NCI-H2107 (cell line): Measurements from ENCODE around the gene ACLY.

Experiments used
- DNase-seq: peaks from one replicate; lab custom pipeline; 2025; lab: John Stamatoyannopoulos, UW

ACLY gene

DNA sequence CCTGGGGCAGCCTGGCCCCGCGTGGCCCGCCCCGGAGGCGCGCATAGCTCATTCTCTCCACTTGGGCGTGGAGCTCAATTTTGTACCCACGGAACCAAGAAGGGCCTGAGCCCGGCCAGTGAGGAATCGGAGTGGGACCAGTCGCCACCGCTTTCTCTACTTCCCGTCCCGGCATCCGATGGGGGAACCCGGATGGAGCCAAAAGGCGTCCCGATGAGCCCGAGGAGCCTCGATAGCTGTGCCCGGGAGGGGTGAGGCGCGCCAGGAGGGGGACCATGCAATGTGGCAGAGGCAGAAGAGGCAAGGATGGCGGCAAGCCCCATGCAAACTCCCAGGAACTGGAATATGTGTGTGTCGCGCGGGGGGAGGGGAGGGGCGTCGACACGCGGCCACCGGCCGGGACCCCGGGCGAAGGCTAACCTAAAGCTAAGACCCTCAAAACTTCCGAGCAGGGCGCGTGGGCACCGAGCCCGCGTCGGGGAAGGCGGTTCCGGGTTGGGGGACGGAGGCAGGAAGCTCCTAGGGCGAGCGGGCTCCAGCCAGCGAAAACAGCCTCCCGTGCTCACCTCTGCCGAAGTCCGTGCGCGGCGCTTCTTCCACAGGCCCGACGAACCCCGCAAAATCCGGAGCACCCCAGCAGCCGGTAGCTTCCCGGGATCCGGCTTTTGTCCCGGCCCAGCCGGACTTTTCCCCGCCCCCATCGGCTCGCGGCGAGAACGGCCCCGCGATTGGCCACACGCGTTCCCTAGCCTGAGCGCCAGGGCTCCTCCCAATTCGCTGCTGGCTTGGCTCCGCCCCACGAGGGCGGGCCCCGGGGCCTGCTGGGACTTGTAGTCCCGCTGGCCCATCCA is at the start of gene ACLY:
Gene ACLY (minus strand): TSS at position 638 of the 851 bp plus-strand sequence. CDS start 5,078 bp downstream, outside the sequence.
- peak; percentile 95 for DNase-seq

DNA sequence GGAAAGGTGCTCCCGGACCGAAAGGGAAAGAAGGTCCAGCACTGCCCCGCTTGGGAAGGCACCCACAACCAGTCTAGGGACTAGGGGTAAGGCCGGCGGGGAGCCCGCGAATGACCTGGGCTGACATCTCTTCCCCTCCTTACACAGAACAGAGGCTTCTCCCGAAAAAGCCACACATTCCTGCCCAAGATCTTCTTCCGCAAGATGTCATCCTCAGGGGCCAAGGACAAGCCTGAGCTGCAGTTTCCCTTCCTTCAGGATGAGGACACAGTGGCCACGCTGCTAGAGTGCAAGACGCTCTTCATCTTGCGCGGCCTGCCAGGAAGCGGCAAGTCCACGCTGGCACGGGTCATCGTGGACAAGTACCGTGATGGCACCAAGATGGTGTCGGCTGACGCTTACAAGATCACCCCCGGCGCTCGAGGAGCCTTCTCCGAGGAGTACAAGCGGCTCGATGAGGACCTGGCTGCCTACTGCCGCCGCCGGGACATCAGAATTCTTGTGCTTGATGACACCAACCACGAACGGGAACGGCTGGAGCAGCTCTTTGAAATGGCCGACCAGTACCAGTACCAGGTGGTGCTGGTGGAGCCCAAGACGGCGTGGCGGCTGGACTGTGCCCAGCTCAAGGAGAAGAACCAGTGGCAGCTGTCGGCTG is 49.3 kb upstream of the ACLY start:
- no peak for DNase-seq

DNA sequence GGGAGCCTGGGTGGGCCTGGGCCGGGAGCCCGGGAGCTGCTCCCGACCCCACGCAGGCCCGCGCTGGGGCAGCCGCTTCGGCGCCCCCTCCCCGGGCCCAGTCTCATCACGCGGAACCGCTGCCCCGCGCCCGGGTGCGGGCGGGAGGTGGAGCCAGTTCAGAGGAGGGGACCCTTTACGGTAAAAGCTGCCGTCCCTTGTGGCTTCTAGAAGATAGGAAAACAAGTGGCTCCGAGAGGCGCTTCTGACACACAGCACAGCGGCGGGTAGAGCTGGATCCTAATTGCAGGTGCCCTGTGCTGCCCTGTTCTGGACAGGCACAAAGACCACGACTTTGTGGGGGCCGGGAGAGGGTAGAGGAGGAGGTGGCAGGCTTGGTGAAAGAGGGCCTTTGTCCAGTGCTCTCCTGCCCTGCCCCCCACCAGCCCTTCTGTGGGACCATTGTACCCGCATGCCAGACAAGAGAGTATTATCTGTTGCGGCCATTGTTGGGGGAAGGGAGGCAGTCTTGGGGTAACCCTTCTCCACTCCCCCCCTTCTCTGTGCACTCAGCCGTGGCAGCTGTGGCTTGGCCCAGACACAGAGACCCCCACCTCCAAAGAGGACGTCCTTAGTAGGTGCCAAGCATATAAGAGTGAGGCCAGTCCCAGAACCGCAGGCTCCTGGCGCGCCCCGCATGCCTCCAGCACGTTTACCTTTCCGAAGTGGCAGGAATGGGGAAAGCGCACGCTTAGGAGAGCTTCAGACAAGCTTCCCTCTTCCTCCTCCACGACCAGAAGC is 48.6 kb upstream of the ACLY start:
- DNase-seq: no peak

GRCh38 chr17:41966463-41967140 is 47.9 kb upstream of the ACLY start, which contains the start of gene CNP:
TSS of gene CNP (plus strand) at chr17:41966795. CDS start at chr17:41966885, 90 bp downstream.
- peak; percentile 81 for DNase-seq

GRCh38 chr17:41965694-41966462 is 47.1 kb upstream of the ACLY start:
- DNase-seq: peak; percentile 92

GRCh38 chr17:41962768-41963434 is 44.1 kb upstream of the ACLY start:
- peak; percentile 61 for DNase-seq

DNA sequence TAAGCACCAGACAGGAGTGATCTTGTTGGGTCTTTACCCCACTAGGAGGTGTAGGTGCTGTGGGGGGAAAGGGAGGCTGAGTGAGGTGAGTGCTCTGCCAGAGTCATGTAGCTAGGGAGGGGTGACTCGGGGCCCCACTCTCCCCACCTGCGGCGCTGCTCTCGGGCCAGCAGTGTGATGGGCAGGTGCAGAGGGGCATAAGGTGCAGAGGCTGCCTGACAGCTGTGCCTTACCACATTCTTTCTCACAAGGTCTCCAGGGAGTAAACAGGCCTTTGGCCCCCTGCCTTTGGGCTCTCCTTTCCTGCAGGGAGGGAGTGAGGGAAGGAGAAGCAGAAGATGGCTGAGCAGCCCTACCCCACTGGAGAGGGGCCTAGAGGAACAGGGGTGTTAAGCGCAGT is 43.4 kb upstream of the ACLY start:
- DNase-seq: no peak

DNA sequence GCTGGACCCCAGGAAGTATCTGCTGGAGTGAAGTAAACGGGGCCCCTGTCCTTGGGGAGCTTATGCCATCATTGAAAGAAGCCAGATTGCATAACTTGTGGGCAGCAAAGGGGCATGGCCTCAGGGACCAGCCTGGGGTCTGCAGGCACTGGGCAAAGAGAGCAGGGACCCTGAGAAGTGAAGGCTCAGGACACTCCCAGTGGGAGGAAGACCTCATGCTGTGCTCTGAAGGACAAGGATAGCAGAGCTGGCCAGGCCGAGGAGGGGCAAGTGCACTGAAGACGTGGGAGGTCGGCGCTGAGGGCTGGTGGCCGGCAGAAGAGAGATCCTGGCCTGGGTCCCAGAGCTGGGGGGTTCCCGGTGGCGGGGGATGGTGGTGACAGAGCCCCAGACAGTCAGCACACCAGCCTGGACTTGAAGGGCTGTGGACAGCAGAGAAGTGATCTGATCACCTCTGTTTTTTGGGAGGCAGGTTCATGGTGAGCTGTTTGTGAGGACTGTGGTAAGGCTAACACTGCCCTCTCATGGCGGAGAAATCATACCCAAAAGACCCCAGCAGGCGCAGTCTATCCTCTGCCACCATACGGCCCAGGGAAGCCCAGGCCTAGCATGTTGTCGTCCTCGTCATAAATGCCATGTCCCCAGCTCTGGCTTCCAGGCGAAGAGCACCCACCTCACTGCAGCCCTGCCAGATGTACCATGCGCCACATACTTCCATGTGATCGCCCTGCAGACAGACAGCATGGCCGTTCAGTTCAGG is 40.8 kb upstream of the ACLY start:
- DNase-seq: no peak

DNA sequence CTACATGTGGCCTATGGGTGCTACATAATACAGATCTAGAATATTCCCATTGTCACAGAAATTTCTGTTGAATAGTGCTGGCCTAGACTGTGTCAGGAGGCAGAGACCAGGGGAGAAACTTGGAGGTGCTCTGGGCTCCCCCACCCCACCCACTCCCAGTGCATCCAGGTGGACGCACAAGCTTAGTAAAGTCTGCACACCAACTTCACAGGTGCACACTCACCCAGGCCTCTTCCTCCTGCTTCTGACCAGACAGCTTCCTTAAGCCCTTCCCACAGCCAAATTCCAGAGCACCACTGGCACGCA is 40.2 kb upstream of the ACLY start:
- DNase-seq: no peak

DNA sequence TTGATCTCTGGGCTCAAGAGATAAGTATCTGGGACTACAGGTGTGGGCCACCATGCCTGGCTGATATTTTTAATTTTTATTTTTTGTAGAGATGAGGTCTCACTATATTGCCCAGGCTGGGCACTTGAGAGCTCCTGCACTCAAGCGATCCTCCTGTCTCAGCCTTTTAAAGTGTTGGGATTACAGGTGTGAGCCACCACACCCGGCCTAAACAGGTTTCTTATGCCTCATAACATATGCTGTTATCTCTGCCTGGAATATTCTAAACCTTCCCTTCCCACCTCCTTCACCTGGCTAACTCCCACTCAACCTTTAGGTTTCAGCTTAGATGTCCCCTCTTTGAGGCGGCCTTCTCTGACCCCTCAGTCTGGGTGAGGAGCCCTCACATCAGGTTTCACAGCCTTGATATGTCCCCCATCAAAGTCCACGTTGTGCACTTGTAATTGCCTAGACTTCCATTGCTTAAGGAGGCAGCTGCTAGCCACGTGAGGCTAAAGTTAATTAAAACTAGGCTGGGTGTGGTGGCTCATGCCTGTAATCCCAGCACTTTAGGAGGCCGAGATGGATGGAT is 39.2 kb upstream of the ACLY start:
- no peak for DNase-seq

- no peak for DNase-seq
These were observed 38.5 kb upstream of the ACLY start for GRCh38 chr17:41957031-41957868.

GRCh38 chr17:41956522-41956921 is 37.8 kb upstream of the ACLY start:
- DNase-seq: no peak

DNA sequence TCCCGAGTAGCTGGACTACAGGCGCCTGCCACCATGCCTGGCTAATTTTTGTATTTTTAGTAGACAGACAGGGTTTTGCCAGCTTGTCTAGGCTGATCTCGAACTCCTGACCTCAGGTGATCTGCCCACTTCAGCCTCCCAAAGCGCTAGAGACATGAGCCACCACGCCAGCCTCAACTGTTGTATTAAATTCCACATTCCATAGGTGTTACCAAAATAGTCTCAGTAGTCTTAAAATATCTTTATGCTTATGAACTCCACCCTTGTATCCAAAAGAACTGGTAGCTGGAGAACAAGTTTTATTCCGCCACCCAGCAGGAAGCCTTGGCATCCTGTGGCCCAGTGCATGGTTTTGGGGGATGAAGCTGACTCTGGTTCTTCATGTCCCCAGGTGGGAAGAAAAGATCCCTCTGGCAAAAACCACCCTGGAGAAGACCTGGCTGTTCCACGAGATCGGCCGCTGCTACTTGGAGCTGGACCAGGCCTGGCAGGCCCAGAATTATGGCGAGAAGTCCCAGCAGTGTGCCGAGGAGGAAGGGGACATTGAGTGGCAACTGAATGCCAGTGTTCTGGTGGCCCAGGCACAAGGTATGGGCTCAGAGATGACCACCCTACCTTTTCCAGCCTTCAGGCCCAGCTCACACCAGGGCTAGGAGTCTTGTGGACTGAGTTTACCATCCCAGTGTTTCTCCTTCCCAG is 30.2 kb upstream of the ACLY start:
- DNase-seq: no peak

DNA sequence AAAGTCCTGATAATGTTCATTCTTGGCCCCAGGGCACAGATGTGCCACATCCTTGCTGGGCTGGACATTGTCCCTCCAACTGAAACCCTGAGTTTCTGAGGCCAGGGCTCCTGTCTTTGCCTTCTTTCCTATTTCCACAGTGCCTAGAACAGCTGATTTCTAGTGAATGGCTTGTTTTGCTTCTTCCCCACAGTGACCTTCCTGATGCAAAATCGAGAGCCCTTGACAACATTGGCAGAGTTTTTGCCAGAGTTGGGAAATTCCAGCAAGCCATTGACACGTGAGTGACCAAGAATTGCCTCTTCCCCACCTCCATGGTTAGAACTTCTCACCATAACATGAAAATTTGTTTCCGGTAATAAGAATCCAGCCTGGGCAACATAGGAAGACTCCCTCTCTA is 26.2 kb upstream of the ACLY start:
- no peak for DNase-seq

DNA sequence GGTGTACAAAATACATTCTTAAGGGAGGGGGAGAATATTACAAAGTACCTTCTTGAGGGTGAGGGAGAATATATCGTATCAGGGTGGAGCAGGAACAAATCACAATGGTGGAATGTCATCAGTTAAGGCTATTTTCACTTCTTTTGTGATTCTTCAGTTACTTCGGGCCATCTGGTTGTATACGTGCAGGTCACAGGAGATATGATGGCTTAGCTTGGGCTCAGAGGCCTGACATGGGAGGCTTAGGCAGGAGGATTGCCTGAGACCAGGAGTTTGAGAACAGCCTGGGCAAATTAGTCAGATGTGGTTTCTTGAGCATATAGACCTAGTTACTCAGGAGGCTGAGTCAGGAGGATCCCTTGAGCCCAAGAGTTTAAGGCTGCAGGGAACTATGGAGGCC is 24.7 kb upstream of the ACLY start:
- no peak for DNase-seq

DNA sequence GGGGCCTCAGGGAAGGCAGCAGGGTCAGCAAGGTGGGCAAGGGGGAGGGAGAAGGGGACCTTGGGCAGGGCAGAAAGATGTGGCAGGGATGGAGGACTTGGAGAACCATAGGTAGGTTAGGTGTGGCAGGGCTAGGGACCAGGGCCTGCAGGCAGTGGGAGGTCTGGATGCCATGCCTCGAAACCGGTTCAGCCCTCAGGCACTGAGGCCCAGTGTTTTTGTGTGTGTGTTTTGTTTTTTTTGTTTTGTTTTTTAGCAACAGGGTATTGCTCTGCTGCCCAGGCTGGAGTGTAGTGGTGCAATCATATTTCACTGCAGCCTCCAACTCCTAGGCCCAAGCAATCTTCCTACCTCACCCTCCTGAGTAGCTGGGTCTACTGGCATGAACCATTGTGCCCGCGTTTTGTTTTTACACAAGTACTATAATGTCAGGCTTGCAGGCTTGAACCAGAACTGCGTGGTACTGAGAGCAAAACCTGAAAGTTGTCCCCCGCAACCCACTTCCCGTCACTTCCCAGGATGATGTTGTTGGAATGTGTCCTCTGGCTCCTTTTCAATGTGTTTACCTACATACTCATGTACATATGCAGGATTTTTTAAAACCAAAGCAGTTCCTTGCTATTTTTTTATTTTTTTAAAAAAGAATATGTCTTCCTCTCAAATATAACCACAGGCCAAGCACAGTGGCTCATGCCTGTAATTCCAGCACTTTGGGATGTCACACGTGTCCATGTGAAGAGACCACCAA is 24.0 kb upstream of the ACLY start:
- no peak for DNase-seq

GRCh38 chr17:41941168-41941567 is 22.4 kb upstream of the ACLY start:
- no peak for DNase-seq
